22Rv1 (cell line): ENCODE data around the gene EHMT1.

Source experiments
- H3K27ac ChIP-seq: fragments of 450-650 bp; 2 replicates; pipeline ENCODE4 v1.5.1; 2017
- CTCF ChIP-seq: fragments of 450-650 bp; IDR thresholded peaks from 2 replicates; pipeline ENCODE4 v1.5.1; 2017; ENCODE audit warnings: mild to moderate bottlenecking
- ZFX ChIP-seq: fragments of 450-650 bp; IDR thresholded peaks from 2 replicates; pipeline ENCODE4 v1.6.1; 2017; ENCODE audit warnings: antibody characterized with exemption, borderline replicate concordance

Gene EHMT1

DNA sequence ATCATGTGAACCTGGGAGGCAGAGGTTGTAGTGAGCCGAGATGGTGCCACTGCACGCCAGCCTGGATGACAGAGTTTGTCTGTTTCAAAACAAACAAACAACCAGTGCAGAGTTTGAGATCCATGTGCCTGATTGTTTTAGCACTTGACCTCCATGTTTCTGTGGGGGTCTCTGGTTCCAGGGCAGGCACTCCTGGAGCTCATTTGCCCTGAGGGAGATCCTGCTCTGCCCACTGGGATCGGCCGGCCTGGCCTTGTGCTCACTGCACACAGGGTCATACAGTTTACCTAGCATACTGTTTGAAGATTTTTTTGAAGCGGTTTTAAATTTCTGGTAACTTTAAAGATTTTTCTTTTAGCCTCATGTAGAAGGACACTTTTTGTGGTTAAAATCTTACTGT, 78.4 kb downstream of the EHMT1 start:
- TF ChIP-seq CTCF = no peak
- no peak for TF ChIP-seq ZFX
- H3K27ac ChIP-seq = no peak overlapping the region

DNA sequence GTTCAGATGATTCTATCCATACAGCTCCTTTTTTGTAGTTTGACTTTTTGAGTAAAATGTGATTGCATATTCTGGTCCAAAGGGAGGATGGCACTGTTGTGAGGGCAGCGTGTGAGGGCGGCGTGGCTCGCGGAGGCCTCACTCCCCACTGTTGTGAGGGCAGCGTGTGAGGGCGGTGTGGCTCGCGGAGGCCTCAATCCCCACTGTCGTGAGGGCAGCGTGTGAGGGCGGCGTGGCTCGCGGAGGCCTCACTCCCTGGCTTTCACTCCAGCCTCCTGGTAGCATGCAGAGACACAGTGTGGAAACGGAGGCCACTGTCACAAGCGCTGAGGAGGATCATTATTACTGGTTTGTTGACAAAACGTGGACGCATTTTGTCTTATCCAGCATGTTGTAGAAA, 79.0 kb downstream of the EHMT1 start:
- H3K27ac ChIP-seq = peak overlapping the region; percentile 32; the same call in 1 of the 2 replicates
- TF ChIP-seq ZFX = no peak
- TF ChIP-seq CTCF = no peak

GRCh38 chr9:137700911-137701310, 82.1 kb downstream of the EHMT1 start:
- no peak overlapping the region for H3K27ac ChIP-seq
- TF ChIP-seq ZFX (no peak), CTCF (no peak)

DNA sequence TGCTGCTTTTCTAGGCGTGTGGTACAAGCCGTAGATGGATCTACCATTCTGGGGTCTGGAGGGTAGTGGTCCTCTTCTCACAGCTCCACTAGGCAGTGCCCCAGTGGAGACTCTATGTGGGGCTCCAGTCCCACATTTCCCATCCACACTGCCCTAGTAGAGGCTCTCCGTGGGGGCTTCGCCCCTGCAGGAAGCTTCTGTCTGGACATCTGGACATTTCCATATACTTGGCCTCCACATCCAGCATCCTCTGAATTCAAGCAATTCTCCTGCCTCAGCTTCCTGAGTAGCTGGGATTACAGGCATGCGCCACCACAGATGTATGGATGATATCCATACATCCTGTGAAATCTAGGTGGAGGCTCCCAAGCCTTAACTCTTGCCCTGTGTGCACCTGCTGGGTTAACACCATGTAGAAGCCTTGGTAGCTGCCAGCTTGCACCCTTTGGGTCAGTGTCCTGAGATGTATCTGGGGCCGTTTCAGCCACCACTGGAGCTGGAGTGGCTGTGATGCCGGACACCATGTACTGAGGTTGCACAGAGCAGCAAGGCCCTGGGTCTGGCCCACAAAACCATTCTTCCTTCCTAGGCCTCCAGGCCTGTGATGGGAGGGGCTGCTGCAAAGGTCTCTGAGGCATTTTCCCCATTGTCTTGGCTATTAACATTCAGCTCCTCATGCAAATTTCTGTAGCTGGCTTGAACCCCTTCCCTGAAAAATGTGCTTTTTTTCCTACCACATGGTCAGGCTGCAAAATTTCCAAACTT, 84.0 kb downstream of the EHMT1 start:
- TF ChIP-seq ZFX (no peak), CTCF (no peak)
- no peak overlapping the region for H3K27ac ChIP-seq

DNA sequence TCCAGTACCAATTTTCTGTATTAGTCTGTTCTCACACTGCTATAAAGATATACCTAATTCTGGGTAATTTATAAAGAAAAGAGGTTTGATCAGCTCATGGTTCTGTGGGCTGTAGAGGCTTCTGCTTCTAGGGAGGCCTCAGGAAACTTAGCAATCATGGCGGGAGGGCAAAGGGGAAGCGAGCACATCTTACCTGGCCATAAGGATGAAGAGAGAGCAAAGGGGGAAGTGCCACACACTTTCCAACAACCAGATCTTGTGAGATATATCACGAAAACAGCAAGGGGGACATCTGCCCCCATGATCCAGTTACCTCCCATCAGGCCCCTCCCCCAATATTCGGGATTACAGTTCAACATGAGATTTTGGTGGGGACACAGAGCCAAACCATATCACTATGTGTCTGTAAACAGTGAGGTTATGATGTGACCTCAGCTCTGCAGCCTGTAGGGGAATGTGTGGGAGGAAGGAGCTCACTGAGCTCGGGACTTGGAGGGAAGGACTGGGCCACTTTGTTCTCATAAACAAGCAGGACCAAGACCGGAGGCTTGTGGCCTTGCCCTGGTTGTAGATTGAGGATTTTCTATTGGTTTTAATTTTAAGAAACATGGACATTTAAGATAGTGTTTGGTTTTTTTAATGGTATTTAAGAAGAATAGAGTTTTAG, 85.2 kb downstream of the EHMT1 start:
- H3K27ac ChIP-seq = no peak overlapping the region
- no peak for TF ChIP-seq CTCF
- TF ChIP-seq ZFX = no peak

GRCh38 chr9:137705443-137705863, 86.6 kb downstream of the EHMT1 start:
- no peak overlapping the region for H3K27ac ChIP-seq
- TF ChIP-seq CTCF (no peak), ZFX (no peak)

DNA sequence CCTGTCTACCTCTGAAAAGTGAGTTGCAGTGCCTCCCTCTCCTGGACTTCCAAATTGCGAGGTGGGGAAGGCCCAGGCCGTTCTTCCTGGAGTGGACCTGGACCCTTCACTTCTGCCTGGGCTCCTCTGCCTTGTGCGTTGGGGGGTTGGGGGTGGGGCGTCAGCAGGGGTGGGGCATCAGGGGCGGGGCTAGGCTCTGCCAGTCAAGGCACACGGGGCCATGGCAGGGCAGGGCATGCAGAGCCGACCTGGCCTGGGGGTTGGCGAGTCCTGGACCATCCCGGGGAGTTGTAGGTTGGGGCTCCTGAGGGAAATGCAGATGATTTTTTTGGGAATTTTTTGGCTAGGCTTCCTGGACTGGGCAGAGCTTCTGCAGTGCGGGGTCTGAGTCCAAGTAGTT, 87.1 kb downstream of the EHMT1 start:
- H3K27ac ChIP-seq = no peak overlapping the region
- TF ChIP-seq CTCF (no peak), ZFX (no peak)
